MM.1S (cell line): ENCODE data around the gene KCNA5.

Experiments
- DNase-seq: peaks from one replicate; pipeline ENCODE4 v3.0.0-alpha.2; 2015
- H2AFZ ChIP-seq: fragments of 300-600 bp; sonication (generic); 2 replicates; pipeline ENCODE4 v1.6.0; 2016; ENCODE audit warnings: antibody characterized with exemption, low read length
- H3F3A ChIP-seq: fragments of 300-600 bp; sonication (generic); 2 replicates; pipeline ENCODE4 v1.6.1; 2016; ENCODE audit warnings: mild to moderate bottlenecking, antibody characterized with exemption, low read length, moderate library complexity, mixed read lengths; ENCODE audit not compliant: insufficient read depth
- H3K27ac ChIP-seq: fragments of 300-600 bp; sonication (generic); 2 replicates; pipeline ENCODE4 v1.5.1; 2016; ENCODE audit warnings: mild to moderate bottlenecking, low read length
- H3K27me3 ChIP-seq: fragments of 300-600 bp; sonication (generic); replicated peaks from 2 replicates; pipeline ENCODE4 v1.6.0; 2016; ENCODE audit warnings: low read length; ENCODE audit not compliant: insufficient read depth
- H3K36me3 ChIP-seq: fragments of 300-600 bp; sonication (generic); replicated peaks from 2 replicates; pipeline ENCODE4 v1.6.1; 2016; ENCODE audit warnings: mild to moderate bottlenecking, low read length, mixed read lengths; ENCODE audit not compliant: insufficient read depth
- H3K4me1 ChIP-seq: fragments of 300-600 bp; sonication (generic); 2 replicates; pipeline ENCODE4 v1.6.1; 2016; ENCODE audit warnings: low read length, mixed read lengths
- H3K4me2 ChIP-seq: fragments of 300-600 bp; sonication (generic); 2 replicates; pipeline ENCODE4 v1.6.0; 2016; ENCODE audit warnings: low read depth, low read length
- H3K4me3 ChIP-seq: fragments of 300-600 bp; sonication (generic); 2 replicates; pipeline ENCODE4 v1.5.1; 2016; ENCODE audit warnings: low read length, mixed read lengths
- H3K79me2 ChIP-seq: fragments of 300-600 bp; sonication (generic); 2 replicates; pipeline ENCODE4 v1.6.1; 2016; ENCODE audit warnings: mixed run types, low read length, mixed read lengths
- H3K9ac ChIP-seq: fragments of 300-600 bp; sonication (generic); 2 replicates; pipeline ENCODE4 v1.6.1; 2016; ENCODE audit warnings: low read length, mixed read lengths
- H3K9me2 ChIP-seq: fragments of 300-600 bp; sonication (generic); replicated peaks from 2 replicates; pipeline ENCODE4 v1.6.1; 2016; ENCODE audit warnings: mild to moderate bottlenecking, low read length, mixed read lengths; ENCODE audit not compliant: insufficient read depth
- H3K9me3 ChIP-seq: fragments of 300-600 bp; sonication (generic); replicated peaks from 2 replicates; pipeline ENCODE4 v1.6.1; 2016; ENCODE audit warnings: mild to moderate bottlenecking, low read length, mixed read lengths; ENCODE audit not compliant: insufficient read depth
- H4K20me1 ChIP-seq: fragments of 300-600 bp; sonication (generic); 2 replicates; pipeline ENCODE4 v1.6.1; 2016; ENCODE audit warnings: mild to moderate bottlenecking, low read length, moderate library complexity, mixed read lengths; ENCODE audit not compliant: insufficient read depth
- CTCF ChIP-seq: fragments of 300-600 bp; sonication (generic); IDR thresholded peaks from 2 replicates; pipeline ENCODE4 v1.5.1; 2016; ENCODE audit warnings: antibody characterized with exemption, low read length, mixed read lengths
- EZH2 ChIP-seq: fragments of 300-600 bp; sonication (generic); optimal IDR thresholded peaks from 2 replicates; pipeline ENCODE3; 2017; ENCODE audit warnings: low read depth, mild to moderate bottlenecking, antibody characterized with exemption, low read length, mixed read lengths
- EZH2phosphoT487 ChIP-seq: fragments of 300-600 bp; sonication (generic); IDR thresholded peaks from 2 replicates; pipeline ENCODE4 v1.6.1; 2018; ENCODE audit warnings: antibody characterized with exemption, low read length

Gene KCNA5

GRCh38 chr12:5066251-5066650 lies 22.6 kb downstream of the KCNA5 start:
- H4K20me1 ChIP-seq: no peaks in the 10 kb centered on the region
- H3K27ac ChIP-seq: no peak overlapping the region
- H3K4me3 ChIP-seq: no peak overlapping the region
- H3K9me3 ChIP-seq: no peaks in the 10 kb centered on the region
- no peaks in the 10 kb centered on the region for H3K4me1 ChIP-seq
- H3K4me2 ChIP-seq: no peak overlapping the region
- TF ChIP-seq CTCF (no peak), EZH2phosphoT487 (no peak), EZH2 (no peak)
- H3K9ac ChIP-seq: no peak overlapping the region
- H3K36me3 ChIP-seq: no peaks in the 10 kb centered on the region
- no peaks in the 10 kb centered on the region for H3K27me3 ChIP-seq
- no peaks in the 10 kb centered on the region for H3K9me2 ChIP-seq
- H3K79me2 ChIP-seq: no peaks in the 10 kb centered on the region
- no peak for DNase-seq
- no peaks in the 10 kb centered on the region for H3F3A ChIP-seq
- H2AFZ ChIP-seq: no peak overlapping the region

DNA sequence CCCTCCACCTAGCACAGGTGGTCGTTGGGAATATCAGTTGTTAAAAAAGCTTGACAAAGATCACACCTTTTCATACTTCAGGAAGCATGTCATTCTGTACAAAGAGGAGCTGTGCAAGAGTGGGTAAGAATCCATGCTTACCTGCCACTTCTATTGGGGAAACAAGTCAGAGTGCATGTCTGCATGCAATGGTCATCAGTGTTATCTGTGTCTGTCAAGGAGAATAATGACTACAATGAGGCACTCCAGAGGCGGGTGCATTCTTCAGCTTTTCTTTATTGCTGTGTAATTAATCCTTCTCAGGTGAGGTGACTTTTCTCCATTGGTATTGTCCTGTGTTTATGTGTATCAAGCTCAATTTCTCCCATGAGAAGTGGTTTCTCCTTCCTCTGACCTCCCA lies 24.4 kb downstream of the KCNA5 start:
- H4K20me1 ChIP-seq: no peaks in the 10 kb centered on the region
- H3K27me3 ChIP-seq: no peaks in the 10 kb centered on the region
- H3K36me3 ChIP-seq: no peaks in the 10 kb centered on the region
- TF ChIP-seq CTCF (no peak), EZH2phosphoT487 (no peak), EZH2 (no peak)
- H2AFZ ChIP-seq: no peak overlapping the region
- H3K9me3 ChIP-seq: no peaks in the 10 kb centered on the region
- no peak for DNase-seq
- H3F3A ChIP-seq: no peaks in the 10 kb centered on the region
- no peak overlapping the region for H3K4me3 ChIP-seq
- no peak overlapping the region for H3K27ac ChIP-seq
- H3K9me2 ChIP-seq: no peaks in the 10 kb centered on the region
- H3K79me2 ChIP-seq: no peaks in the 10 kb centered on the region
- no peak overlapping the region for H3K4me2 ChIP-seq
- no peaks in the 10 kb centered on the region for H3K4me1 ChIP-seq
- H3K9ac ChIP-seq: no peak overlapping the region

GRCh38 chr12:5068619-5069018 lies 24.9 kb downstream of the KCNA5 start:
- Histone ChIP-seq H3K4me2 (no peak overlapping the region), H3K9me3 (no peaks in the 10 kb centered on the region), H3K4me1 (no peaks in the 10 kb centered on the region), H3K9ac (no peak overlapping the region), H3F3A (no peaks in the 10 kb centered on the region), H3K79me2 (no peaks in the 10 kb centered on the region), H4K20me1 (no peaks in the 10 kb centered on the region), H3K9me2 (no peaks in the 10 kb centered on the region), H2AFZ (no peak overlapping the region), H3K4me3 (no peak overlapping the region), H3K27me3 (no peaks in the 10 kb centered on the region), H3K36me3 (no peaks in the 10 kb centered on the region), H3K27ac (no peak overlapping the region)
- TF ChIP-seq EZH2: no peak
- TF ChIP-seq CTCF: no peak
- TF ChIP-seq EZH2phosphoT487: no peak
- DNase-seq: no peak

DNA sequence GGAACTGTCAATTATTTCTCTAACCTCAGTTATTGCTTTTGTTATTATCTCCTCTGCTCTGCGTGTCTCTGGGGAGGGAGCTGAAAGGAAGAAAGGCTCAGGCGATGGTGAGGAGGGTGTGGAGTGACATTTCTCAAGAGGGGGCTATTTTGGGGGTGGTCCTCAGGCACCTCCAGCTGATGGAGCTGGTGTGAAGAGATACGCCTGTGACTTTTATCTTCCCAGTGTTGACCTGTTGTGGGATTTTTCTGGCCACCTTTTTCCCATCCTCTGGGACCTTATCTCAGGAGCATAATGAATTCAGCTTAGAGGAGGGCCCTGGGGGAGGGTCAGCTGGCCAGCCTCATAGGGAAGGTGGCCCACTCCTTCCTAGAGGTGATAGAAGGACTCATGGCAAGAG lies 26.4 kb downstream of the KCNA5 start:
- no peaks in the 10 kb centered on the region for H4K20me1 ChIP-seq
- no peaks in the 10 kb centered on the region for H3K27me3 ChIP-seq
- no peaks in the 10 kb centered on the region for H3K4me1 ChIP-seq
- no peaks in the 10 kb centered on the region for H3F3A ChIP-seq
- no peaks in the 10 kb centered on the region for H3K79me2 ChIP-seq
- DNase-seq: no peak
- no peak for TF ChIP-seq EZH2phosphoT487
- no peak for TF ChIP-seq EZH2
- no peak for TF ChIP-seq CTCF
- H3K36me3 ChIP-seq: no peaks in the 10 kb centered on the region
- H2AFZ ChIP-seq: no peak overlapping the region
- H3K9me2 ChIP-seq: no peaks in the 10 kb centered on the region
- H3K4me3 ChIP-seq: no peak overlapping the region
- no peak overlapping the region for H3K27ac ChIP-seq
- H3K4me2 ChIP-seq: no peak overlapping the region
- no peak overlapping the region for H3K9ac ChIP-seq
- H3K9me3 ChIP-seq: no peaks in the 10 kb centered on the region
